Measurements from ENCODE around the gene CSF1R.

- TF ChIP-seq POLR2A (IDR thresholded peaks at IDR 0.05; ENCODE audit: low read depth, low read length) (no peak), CTCF (IDR thresholded peaks at IDR 0.05; ENCODE audit: extremely low read depth in 1 of 2, insufficient read depth in 1 of 2, low read depth in 1 of 2, low read length in 2 of 2) (no peak), EZH2 (IDR thresholded peaks at IDR 0.05; ENCODE audit: borderline replicate concordance, low read depth, low read length, severe bottlenecking) (no peak), MAX (IDR thresholded peaks at IDR 0.05; ENCODE audit: insufficient read depth, insufficient read length) (no peak), MYC (IDR thresholded peaks at IDR 0.05; ENCODE audit: low read depth, low read length) (no peak), POLR2AphosphoS5 (IDR thresholded peaks at IDR 0.05; ENCODE audit: insufficient read depth, low read depth, low read length) (no peak), JUN (IDR thresholded peaks at IDR 0.05; ENCODE audit: borderline replicate concordance, insufficient read depth, insufficient read length, low read depth) (no peak), GATA2 (IDR thresholded peaks at IDR 0.05; ENCODE audit: insufficient read depth, insufficient read length, low read depth, low read length) (no peak), FOS (IDR thresholded peaks at IDR 0.05; ENCODE audit: borderline replicate concordance, insufficient read depth, low read length) (no peak)
Measured at GRCh38 chr5:150016537-150016936, 69.8 kb downstream of the CSF1R start.
